ENCODE data around the gene CPED1. TPM values are rescaled to one million over a fixed set of nuclear protein-coding genes. Genes with fewer than 3 reads are reported as not detected.

Gene CPED1
- total RNA-seq, 1 donor from 2014 or later, result 38.6 TPM

GRCh38 chr7:121082400-121083101 lies 94.0 kb downstream of the CPED1 start:
- no peak for TF ChIP-seq CTCF (IDR thresholded peaks at IDR 0.05)
- Histone ChIP-seq H3K27me3 (ENCODE audit: low read depth) (no peaks in the 10 kb centered on the region), H3K27ac (no peak overlapping the region), H3K4me1 (no peaks in the 10 kb centered on the region), H3K4me3 (no peak overlapping the region), H3K36me3 (no peaks in the 10 kb centered on the region), H3K9me3 (no peaks in the 10 kb centered on the region)
- intact Hi-C loops (cut with DNase I), result no loop called here
- no peak for DNase-seq
- ATAC-seq, result no peak

- TF ChIP-seq CTCF (IDR thresholded peaks at IDR 0.05), result no peak
- Histone ChIP-seq H3K9me3 (no peaks in the 10 kb centered on the region), H3K4me1 (no peaks in the 10 kb centered on the region), H3K4me3 (no peak overlapping the region), H3K36me3 (no peaks in the 10 kb centered on the region), H3K27me3 (ENCODE audit: low read depth) (no peaks in the 10 kb centered on the region), H3K27ac (no peak overlapping the region)
- intact Hi-C loops (cut with DNase I), result no loop called here
- ATAC-seq (no peak), DNase-seq (no peak)
These were observed 94.8 kb downstream of the CPED1 start for GRCh38 chr7:121083138-121083789.

GRCh38 chr7:121083790-121084251 lies 95.3 kb downstream of the CPED1 start:
- no peak for TF ChIP-seq CTCF (IDR thresholded peaks at IDR 0.05)
- intact Hi-C loops (cut with DNase I), result no loop called here

GRCh38 chr7:121084256-121084655 lies 95.7 kb downstream of the CPED1 start:
- Histone ChIP-seq H3K4me3 (no peak overlapping the region), H3K27me3 (ENCODE audit: low read depth) (no peaks in the 10 kb centered on the region), H3K9me3 (no peaks in the 10 kb centered on the region), H3K27ac (no peak overlapping the region), H3K4me1 (no peaks in the 10 kb centered on the region), H3K36me3 (no peaks in the 10 kb centered on the region)
- intact Hi-C loops (cut with DNase I), result no loop called here
- ATAC-seq (no peak), DNase-seq (no peak)
- TF ChIP-seq CTCF (IDR thresholded peaks at IDR 0.05), result no peak

More at GRCh38 chr7:121083790-121084251, 95.3 kb downstream of the CPED1 start:
- DNase-seq (no peak), ATAC-seq (no peak)
- Histone ChIP-seq H3K4me1 (no peaks in the 10 kb centered on the region), H3K4me3 (no peak overlapping the region), H3K9me3 (no peaks in the 10 kb centered on the region), H3K27ac (no peak overlapping the region), H3K27me3 (ENCODE audit: low read depth) (no peaks in the 10 kb centered on the region), H3K36me3 (no peaks in the 10 kb centered on the region)

- no peaks in the 10 kb centered on the region for H3K9me3 ChIP-seq
- TF ChIP-seq CTCF (IDR thresholded peaks at IDR 0.05), result no peak
- H3K4me1 ChIP-seq, result no peaks in the 10 kb centered on the region
- no peaks in the 10 kb centered on the region for H3K27me3 ChIP-seq (ENCODE audit: low read depth)
- no peak for DNase-seq
- intact Hi-C loops (cut with DNase I), result no loop called here
- H3K4me3 ChIP-seq, result no peak overlapping the region
- no peak for ATAC-seq
- H3K27ac ChIP-seq, result no peak overlapping the region
- H3K36me3 ChIP-seq, result no peaks in the 10 kb centered on the region
These were observed 96.3 kb downstream of the CPED1 start for GRCh38 chr7:121084748-121085336.
